ENCODE data around the gene PRDM10. TPM values are rescaled to one million over a fixed set of nuclear protein-coding genes. Genes with fewer than 3 reads are reported as not detected.
"Not testable (repeated sequence)": the region's sequence is repeated elsewhere in the genome, so short reads cannot be mapped to it uniquely, and the experiment has no call there.

PRDM10 gene
- polyA plus RNA-seq, 3 donors from 2014 or later: 1.3 to 5.0 TPM; not detected in 1

- not testable (repeated sequence) for H3K27ac Mint-ChIP-seq; H3K4me3 Mint-ChIP-seq; H3K4me1 Mint-ChIP-seq; H3K27me3 Mint-ChIP-seq (ENCODE audit: low read depth in 3 of 3); DNase-seq; H3K9me3 Mint-ChIP-seq
- H3K36me3 Mint-ChIP-seq: peaks cover 38 to 82% (median 52%) of the 10 kb centered on the region in 3 donors
Observed at GRCh38 chr11:129868626-129869025, 134.0 kb downstream of the PRDM10 start.

- no peak overlapping the region for H3K27ac Mint-ChIP-seq
- H3K27me3 Mint-ChIP-seq (ENCODE audit: low read depth in 3 of 3): peaks cover 0 to 3% (median 0%) of the 10 kb centered on the region in 3 donors
- H3K36me3 Mint-ChIP-seq: peaks cover 33 to 75% (median 42%) of the 10 kb centered on the region in 3 donors
- H3K9me3 Mint-ChIP-seq: no peaks in the 10 kb centered on the region
- H3K4me1 Mint-ChIP-seq: no peaks in the 10 kb centered on the region
- no peak overlapping the region for H3K4me3 Mint-ChIP-seq
- DNase-seq: no peak
Observed at GRCh38 chr11:129866311-129866710, 136.3 kb downstream of the PRDM10 start.

- no peak for DNase-seq
- Mint-ChIP-seq H3K9me3 (no peaks in the 10 kb centered on the region), H3K27me3 (ENCODE audit: low read depth in 3 of 3) (peaks cover 0 to 3% (median 0%) of the 10 kb centered on the region in 3 donors)
Observed at GRCh38 chr11:129865701-129866100, 136.9 kb downstream of the PRDM10 start.

DNA sequence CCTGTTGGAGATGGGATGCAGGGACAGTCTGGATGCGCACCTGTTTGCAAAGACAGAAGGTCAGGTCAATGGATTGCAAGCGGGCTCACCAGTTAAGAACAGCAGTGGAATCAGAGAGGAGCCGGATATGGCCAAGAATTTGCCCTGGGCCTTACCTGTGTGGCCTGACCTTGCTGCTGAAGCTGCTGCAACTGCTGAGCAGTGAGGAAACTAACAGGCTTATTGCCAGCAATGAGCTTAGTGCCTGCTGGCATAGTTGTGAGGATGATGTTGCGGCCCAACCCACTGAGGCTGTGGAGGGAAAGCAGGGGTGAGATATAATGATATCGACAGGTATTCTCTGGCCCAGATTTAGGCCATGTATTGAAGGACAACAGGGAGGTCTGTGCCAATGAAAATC is 137.8 kb downstream of the PRDM10 start:
- Mint-ChIP-seq H3K4me1 (no peaks in the 10 kb centered on the region), H3K9me3 (no peaks in the 10 kb centered on the region), H3K27ac (no peak overlapping the region), H3K27me3 (ENCODE audit: low read depth in 3 of 3) (peaks cover 0 to 3% (median 0%) of the 10 kb centered on the region in 3 donors), H3K4me3 (no peak overlapping the region), H3K36me3 (peaks cover 30 to 65% (median 36%) of the 10 kb centered on the region in 3 donors)
- no peak for DNase-seq

More at GRCh38 chr11:129865701-129866100, 136.9 kb downstream of the PRDM10 start:
- no peaks in the 10 kb centered on the region for H3K4me1 Mint-ChIP-seq
- H3K4me3 Mint-ChIP-seq: no peak overlapping the region
- H3K36me3 Mint-ChIP-seq: peaks cover 30 to 69% (median 36%) of the 10 kb centered on the region in 3 donors
- H3K27ac Mint-ChIP-seq: no peak overlapping the region

GRCh38 chr11:129861702-129862522 is 140.7 kb downstream of the PRDM10 start:
- Mint-ChIP-seq H3K36me3 (peaks cover 18 to 46% (median 24%) of the 10 kb centered on the region in 3 donors), H3K4me3 (no peak overlapping the region), H3K27ac (peak overlapping the region in 2 of 6 donors; percentile 22 to 50)

DNA sequence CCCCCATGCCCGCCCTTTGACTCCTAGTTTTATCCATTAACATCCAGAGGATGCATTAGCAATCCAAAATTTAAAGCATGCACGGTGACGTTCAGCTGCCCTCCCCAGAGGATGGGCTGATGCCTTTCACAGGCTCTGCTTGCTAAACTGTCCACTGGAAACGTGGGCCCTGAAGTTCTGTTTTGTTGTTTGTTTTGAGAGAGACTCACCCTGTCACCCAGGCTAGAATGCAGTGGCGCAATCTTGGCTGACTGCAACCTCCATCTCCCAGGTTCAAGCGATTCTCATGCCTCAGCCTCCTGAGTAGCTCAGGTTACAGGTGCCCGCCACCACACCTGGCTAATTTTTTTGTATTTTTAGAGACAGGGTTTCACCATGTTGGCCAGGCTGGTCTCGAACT is 146.6 kb downstream of the PRDM10 start:
- Mint-ChIP-seq H3K36me3 (peaks cover 3 to 4% (median 4%) of the 10 kb centered on the region in 3 donors), H3K27ac (no peak overlapping the region), H3K9me3 (no peaks in the 10 kb centered on the region), H3K4me1 (peaks cover 0 to 8% of the 10 kb centered on the region in 2 donors), H3K27me3 (ENCODE audit: low read depth in 3 of 3) (peaks cover 0 to 4% (median 0%) of the 10 kb centered on the region in 3 donors), H3K4me3 (no peak overlapping the region)
- DNase-seq: no peak

More at GRCh38 chr11:129861702-129862522, 140.7 kb downstream of the PRDM10 start:
- Mint-ChIP-seq H3K4me1 (no peaks in the 10 kb centered on the region), H3K9me3 (no peaks in the 10 kb centered on the region), H3K27me3 (ENCODE audit: low read depth in 3 of 3) (peaks cover 0 to 3% (median 0%) of the 10 kb centered on the region in 3 donors)
- DNase-seq: no peak

- no peak overlapping the region for H3K27ac Mint-ChIP-seq
- peaks cover 0 to 4% (median 0%) of the 10 kb centered on the region in 3 donors for H3K27me3 Mint-ChIP-seq (ENCODE audit: low read depth in 3 of 3)
- H3K36me3 Mint-ChIP-seq: peaks cover 3 to 4% (median 4%) of the 10 kb centered on the region in 3 donors
- DNase-seq: no peak
- no peaks in the 10 kb centered on the region for H3K9me3 Mint-ChIP-seq
- peaks cover 0 to 8% of the 10 kb centered on the region in 2 donors for H3K4me1 Mint-ChIP-seq
- no peak overlapping the region for H3K4me3 Mint-ChIP-seq
Observed at GRCh38 chr11:129855086-129855485, 147.5 kb downstream of the PRDM10 start.

DNA sequence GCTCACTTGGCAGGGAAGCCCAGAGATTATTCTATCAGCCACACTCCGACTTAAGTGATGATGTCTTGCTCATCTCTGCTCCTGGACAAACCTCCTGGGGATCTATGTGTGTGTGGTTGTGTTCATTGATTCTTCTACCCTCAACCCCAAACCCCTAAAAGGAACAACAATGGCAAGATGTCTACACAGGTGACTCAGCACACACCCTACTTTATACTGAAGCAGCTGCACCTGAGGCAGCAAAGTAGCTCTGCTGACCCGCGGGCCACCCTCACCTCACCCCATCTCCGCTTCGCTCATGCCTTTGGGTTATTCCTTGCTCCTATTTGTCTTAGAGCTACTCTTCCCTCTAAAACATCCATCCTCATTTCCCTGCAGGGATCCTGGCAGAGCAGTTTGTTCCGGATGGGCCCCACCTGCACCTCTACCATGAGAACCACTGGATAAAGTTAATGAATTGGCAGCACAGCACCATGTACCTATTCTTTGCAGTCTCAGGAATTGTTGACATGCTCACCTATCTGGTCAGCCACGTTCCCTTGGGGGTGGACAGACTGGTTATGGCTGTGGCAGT is 148.3 kb downstream of the PRDM10 start:
- H3K4me1 Mint-ChIP-seq: peaks cover 0 to 8% of the 10 kb centered on the region in 2 donors
- H3K9me3 Mint-ChIP-seq: no peaks in the 10 kb centered on the region
- no peak for DNase-seq

GRCh38 chr11:129853518-129854231 is 149.0 kb downstream of the PRDM10 start:
- no peaks in the 10 kb centered on the region for H3K36me3 Mint-ChIP-seq
- H3K27ac Mint-ChIP-seq: no peak overlapping the region
- DNase-seq: no peak
- H3K9me3 Mint-ChIP-seq: no peaks in the 10 kb centered on the region
- H3K4me1 Mint-ChIP-seq: peaks cover 0 to 8% of the 10 kb centered on the region in 2 donors
- H3K4me3 Mint-ChIP-seq: no peak overlapping the region
- H3K27me3 Mint-ChIP-seq (ENCODE audit: low read depth in 3 of 3): peaks cover 0 to 4% (median 0%) of the 10 kb centered on the region in 3 donors

More for the DNA sequence above, 148.3 kb downstream of the PRDM10 start:
- H3K4me3 Mint-ChIP-seq: no peak overlapping the region
- no peaks in the 10 kb centered on the region for H3K36me3 Mint-ChIP-seq
- H3K27me3 Mint-ChIP-seq (ENCODE audit: low read depth in 3 of 3): peaks cover 0 to 4% (median 0%) of the 10 kb centered on the region in 3 donors
- no peak overlapping the region for H3K27ac Mint-ChIP-seq

DNA sequence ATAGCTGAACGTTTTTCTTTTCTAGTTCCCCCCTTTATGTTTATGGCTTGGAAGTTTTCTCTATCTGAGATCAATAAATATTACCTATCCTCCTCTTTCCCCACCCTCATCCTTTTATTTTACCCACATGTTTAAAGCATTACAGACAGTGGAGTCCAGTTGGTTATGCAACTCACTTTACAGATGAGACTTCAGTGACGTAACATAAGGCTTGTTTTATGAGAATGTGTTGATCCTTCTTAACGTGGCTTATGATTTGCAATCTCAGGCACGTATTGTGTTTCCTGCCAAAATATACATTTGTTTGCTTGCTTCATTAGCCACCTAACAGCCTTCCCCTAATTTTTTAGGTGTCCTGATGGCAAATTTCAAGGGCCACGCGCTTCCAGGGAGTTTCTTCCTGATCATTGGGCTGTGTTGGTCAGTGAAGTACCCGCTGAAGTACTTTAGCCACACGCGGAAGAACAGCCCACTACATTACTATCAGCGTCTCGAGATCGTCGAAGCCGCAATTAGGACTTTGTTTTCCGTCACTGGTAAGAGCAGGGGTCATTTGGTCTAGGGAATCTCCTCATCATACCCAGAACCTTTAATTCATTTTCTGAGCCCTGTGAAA is 150.4 kb downstream of the PRDM10 start:
- Mint-ChIP-seq H3K36me3 (no peaks in the 10 kb centered on the region), H3K4me1 (peaks cover 0 to 8% of the 10 kb centered on the region in 2 donors), H3K27me3 (ENCODE audit: low read depth in 3 of 3) (peaks cover 0 to 4% (median 2%) of the 10 kb centered on the region in 3 donors), H3K9me3 (no peaks in the 10 kb centered on the region), H3K4me3 (no peak overlapping the region), H3K27ac (peak overlapping the region in 1 of 6 donors; percentile 19)
- no peak for DNase-seq

Other genes starting within 250 kb of the PRDM10 start
- gene TMEM45B, start 187.0 kb downstream of the PRDM10 start, polyA plus RNA-seq: under 1 TPM in 1 of 3 donors, not detected in 2; 0.10 TPM
- 10 to 100 TPM in 2 of 3 donors, 1 to 10 TPM in 1; 4.2 to 16.5 (median 10.7) TPM for gene NFRKB, start 107.3 kb downstream of the PRDM10 start, polyA plus RNA-seq
- 100 to 1,000 TPM in 1 of 3 donors, 10 to 100 TPM in 2; 69.4 to 125 (median 75.8) TPM for gene APLP2, start 67.1 kb upstream of the PRDM10 start, polyA plus RNA-seq
- gene ST14, start 156.9 kb upstream of the PRDM10 start, polyA plus RNA-seq: 1 to 10 TPM in 2 of 3 donors, under 1 TPM in 1; 0.54 to 3.6 (median 2.8) TPM